HL-60 (cell line): ENCODE data around the gene MAMDC2.

Experiments used
- POLR2AphosphoS5 ChIP-seq: IDR thresholded peaks from 2 replicates; pipeline ENCODE4 v1.6.1; 2012; ENCODE audit warnings: low read depth
- TF ChIP-seq, protein P1 (sequence below): IDR thresholded peaks from one replicate; pipeline ENCODE4 v1.5.1; 2011; ENCODE audit warnings: low read length, control low read depth, inconsistent platforms; ENCODE audit not compliant: insufficient read depth
- TF ChIP-seq, protein P2 (sequence below): IDR thresholded peaks from 2 replicates; pipeline ENCODE4 v1.6.1; 2012; ENCODE audit warnings: low read depth; ENCODE audit not compliant: insufficient replicate concordance

DNA sequence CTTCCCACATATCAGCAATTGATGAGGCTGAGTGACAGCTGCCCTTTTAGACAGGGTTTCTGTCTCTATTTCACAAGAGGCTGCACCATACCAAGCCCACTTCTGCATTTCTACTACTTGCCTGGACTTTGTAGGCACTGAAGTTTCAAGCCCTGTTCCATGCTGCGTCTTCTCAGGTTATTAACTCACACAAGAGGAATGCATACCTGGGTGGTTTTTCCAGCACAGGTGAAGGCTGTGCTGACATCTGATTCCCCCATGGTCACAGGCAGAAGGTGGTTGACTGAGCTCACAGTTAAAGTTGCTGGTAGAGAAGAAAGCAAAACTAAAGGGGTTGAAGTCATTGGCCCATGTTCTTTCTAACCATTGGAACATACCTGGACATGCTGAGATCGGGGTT lies 86.6 kb downstream of the MAMDC2 start:
- TF ChIP-seq, protein P1, sequence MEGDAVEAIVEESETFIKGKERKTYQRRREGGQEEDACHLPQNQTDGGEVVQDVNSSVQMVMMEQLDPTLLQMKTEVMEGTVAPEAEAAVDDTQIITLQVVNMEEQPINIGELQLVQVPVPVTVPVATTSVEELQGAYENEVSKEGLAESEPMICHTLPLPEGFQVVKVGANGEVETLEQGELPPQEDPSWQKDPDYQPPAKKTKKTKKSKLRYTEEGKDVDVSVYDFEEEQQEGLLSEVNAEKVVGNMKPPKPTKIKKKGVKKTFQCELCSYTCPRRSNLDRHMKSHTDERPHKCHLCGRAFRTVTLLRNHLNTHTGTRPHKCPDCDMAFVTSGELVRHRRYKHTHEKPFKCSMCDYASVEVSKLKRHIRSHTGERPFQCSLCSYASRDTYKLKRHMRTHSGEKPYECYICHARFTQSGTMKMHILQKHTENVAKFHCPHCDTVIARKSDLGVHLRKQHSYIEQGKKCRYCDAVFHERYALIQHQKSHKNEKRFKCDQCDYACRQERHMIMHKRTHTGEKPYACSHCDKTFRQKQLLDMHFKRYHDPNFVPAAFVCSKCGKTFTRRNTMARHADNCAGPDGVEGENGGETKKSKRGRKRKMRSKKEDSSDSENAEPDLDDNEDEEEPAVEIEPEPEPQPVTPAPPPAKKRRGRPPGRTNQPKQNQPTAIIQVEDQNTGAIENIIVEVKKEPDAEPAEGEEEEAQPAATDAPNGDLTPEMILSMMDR: no peak
- no peak for TF ChIP-seq POLR2AphosphoS5
- TF ChIP-seq, protein P2, sequence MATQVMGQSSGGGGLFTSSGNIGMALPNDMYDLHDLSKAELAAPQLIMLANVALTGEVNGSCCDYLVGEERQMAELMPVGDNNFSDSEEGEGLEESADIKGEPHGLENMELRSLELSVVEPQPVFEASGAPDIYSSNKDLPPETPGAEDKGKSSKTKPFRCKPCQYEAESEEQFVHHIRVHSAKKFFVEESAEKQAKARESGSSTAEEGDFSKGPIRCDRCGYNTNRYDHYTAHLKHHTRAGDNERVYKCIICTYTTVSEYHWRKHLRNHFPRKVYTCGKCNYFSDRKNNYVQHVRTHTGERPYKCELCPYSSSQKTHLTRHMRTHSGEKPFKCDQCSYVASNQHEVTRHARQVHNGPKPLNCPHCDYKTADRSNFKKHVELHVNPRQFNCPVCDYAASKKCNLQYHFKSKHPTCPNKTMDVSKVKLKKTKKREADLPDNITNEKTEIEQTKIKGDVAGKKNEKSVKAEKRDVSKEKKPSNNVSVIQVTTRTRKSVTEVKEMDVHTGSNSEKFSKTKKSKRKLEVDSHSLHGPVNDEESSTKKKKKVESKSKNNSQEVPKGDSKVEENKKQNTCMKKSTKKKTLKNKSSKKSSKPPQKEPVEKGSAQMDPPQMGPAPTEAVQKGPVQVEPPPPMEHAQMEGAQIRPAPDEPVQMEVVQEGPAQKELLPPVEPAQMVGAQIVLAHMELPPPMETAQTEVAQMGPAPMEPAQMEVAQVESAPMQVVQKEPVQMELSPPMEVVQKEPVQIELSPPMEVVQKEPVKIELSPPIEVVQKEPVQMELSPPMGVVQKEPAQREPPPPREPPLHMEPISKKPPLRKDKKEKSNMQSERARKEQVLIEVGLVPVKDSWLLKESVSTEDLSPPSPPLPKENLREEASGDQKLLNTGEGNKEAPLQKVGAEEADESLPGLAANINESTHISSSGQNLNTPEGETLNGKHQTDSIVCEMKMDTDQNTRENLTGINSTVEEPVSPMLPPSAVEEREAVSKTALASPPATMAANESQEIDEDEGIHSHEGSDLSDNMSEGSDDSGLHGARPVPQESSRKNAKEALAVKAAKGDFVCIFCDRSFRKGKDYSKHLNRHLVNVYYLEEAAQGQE: no peak
